Activated naive CD8-positive, alpha-beta T cell treated with anti-CD3 and anti-CD28 coated beads for 36 hours (primary cell): ENCODE results near the gene PAXIP1. TPM values are rescaled to one million over a fixed set of nuclear protein-coding genes. Genes with fewer than 3 reads are reported as not detected.
"Not testable (repeated sequence)": the region's sequence is repeated elsewhere in the genome, so short reads cannot be mapped to it uniquely, and the experiment has no call there.

Experiments
- DNase-seq: peaks from one replicate; pipeline ENCODE4 v3.0.0; 2021
- H3K27ac Mint-ChIP-seq: one replicate; pipeline ENCODE4 v1.8.0; 2022; ENCODE audit warnings: mild to moderate bottlenecking, moderate library complexity, mixed read lengths
- H3K27me3 Mint-ChIP-seq: one replicate; pipeline ENCODE4 v1.8.0; 2022; ENCODE audit warnings: mild to moderate bottlenecking, mixed read lengths
- H3K36me3 Mint-ChIP-seq: one replicate; pipeline ENCODE4 v1.8.0; 2021; ENCODE audit warnings: mild to moderate bottlenecking, mixed read lengths
- H3K4me1 Mint-ChIP-seq: one replicate; pipeline ENCODE4 v1.8.0; 2021; ENCODE audit warnings: mixed read lengths
- H3K4me3 Mint-ChIP-seq: one replicate; pipeline ENCODE4 v1.8.0; 2022; ENCODE audit warnings: mild to moderate bottlenecking, moderate library complexity, mixed read lengths
- H3K9me3 Mint-ChIP-seq: one replicate; pipeline ENCODE4 v1.8.0; 2022; ENCODE audit warnings: mixed read lengths
- total RNA-seq, 2 experiments: library from RNA; stranded (reverse); gene quantifications; one replicate each; pipeline ENCODE4 v1.2.3, GENCODE V29; 2021

PAXIP1 gene, protein sequence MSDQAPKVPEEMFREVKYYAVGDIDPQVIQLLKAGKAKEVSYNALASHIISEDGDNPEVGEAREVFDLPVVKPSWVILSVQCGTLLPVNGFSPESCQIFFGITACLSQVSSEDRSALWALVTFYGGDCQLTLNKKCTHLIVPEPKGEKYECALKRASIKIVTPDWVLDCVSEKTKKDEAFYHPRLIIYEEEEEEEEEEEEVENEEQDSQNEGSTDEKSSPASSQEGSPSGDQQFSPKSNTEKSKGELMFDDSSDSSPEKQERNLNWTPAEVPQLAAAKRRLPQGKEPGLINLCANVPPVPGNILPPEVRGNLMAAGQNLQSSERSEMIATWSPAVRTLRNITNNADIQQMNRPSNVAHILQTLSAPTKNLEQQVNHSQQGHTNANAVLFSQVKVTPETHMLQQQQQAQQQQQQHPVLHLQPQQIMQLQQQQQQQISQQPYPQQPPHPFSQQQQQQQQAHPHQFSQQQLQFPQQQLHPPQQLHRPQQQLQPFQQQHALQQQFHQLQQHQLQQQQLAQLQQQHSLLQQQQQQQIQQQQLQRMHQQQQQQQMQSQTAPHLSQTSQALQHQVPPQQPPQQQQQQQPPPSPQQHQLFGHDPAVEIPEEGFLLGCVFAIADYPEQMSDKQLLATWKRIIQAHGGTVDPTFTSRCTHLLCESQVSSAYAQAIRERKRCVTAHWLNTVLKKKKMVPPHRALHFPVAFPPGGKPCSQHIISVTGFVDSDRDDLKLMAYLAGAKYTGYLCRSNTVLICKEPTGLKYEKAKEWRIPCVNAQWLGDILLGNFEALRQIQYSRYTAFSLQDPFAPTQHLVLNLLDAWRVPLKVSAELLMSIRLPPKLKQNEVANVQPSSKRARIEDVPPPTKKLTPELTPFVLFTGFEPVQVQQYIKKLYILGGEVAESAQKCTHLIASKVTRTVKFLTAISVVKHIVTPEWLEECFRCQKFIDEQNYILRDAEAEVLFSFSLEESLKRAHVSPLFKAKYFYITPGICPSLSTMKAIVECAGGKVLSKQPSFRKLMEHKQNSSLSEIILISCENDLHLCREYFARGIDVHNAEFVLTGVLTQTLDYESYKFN
- total RNA-seq, result 10 to 100 TPM; 28.1 to 30.0 TPM

DNA sequence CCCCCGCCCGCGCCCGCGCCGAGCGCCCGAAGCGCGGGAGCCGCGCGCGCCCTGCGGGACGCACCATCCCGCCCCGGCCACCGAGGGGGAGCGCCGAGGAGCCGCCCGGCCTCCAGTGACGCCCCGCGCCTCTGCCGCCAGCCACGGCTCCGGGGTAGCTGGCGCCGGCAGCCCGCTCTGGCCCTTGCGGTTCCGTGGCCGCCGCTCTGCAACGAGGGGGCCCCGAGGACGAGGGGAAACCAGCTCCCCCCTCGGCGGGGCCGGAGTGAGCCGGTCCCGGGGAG lies at the start of gene PAXIP1:
Gene PAXIP1, minus strand, starts transcription at position 33 of the 284 bp plus-strand sequence. CDS start 195 bp downstream, outside the sequence.
- Mint-ChIP-seq H3K36me3 (peaks cover 20% of the 10 kb centered on the region), H3K9me3 (no peaks in the 10 kb centered on the region), H3K4me1 (peaks cover 14% of the 10 kb centered on the region), H3K27me3 (no peaks in the 10 kb centered on the region), H3K4me3 (peak within 1 kb of the TSS; percentile 93), H3K27ac (peak within 1 kb of the TSS; percentile 94)
- DNase-seq, result peak; percentile 76

DNA sequence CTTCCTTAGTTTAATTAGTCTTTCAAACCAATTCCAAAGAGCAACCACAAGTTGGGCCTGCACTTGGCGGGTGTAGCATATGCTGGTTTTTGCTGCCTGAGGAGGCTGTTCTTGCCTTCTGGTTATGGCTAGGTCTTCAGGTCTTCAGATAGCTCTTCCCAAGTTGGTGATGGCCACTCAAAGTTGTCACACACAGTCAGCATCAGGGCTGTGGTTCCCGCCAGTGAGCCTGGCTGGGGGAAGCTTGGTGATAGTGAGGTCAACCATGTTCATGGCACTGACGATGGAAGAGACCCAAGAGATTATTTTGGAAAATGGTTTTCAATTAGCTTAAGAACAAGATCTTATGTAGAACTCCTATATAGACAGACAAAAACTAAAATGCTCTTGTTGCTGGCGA lies 48.4 kb upstream of the PAXIP1 start:
- H3K4me1 Mint-ChIP-seq, result no peaks in the 10 kb centered on the region
- no peak overlapping the region for H3K27ac Mint-ChIP-seq
- DNase-seq, result no peak
- H3K36me3 Mint-ChIP-seq, result no peaks in the 10 kb centered on the region
- H3K27me3 Mint-ChIP-seq, result peaks cover 3% of the 10 kb centered on the region
- no peaks in the 10 kb centered on the region for H3K9me3 Mint-ChIP-seq
- H3K4me3 Mint-ChIP-seq, result no peak overlapping the region

DNA sequence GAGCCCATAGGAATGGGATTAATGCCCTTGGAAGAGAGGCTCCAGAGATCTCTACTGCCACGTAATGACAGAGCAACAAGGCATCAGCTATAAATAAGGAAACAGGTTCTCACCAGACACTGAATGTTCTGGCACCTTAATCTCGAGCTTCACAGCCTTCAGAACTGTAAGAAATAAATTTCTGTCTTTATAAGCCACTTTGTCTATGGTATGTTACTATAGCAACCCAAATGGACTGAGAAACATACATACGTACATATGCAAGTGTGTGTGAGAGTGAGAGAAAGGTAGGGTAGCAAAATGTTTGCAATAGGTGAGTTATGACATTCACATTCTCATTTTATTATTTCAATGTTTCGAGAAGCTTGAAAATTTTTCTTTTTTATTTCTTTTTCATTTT lies 45.1 kb upstream of the PAXIP1 start:
- no peak overlapping the region for H3K4me3 Mint-ChIP-seq
- H3K4me1 Mint-ChIP-seq, result no peaks in the 10 kb centered on the region
- DNase-seq, result no peak
- no peak overlapping the region for H3K27ac Mint-ChIP-seq
- H3K9me3 Mint-ChIP-seq, result no peaks in the 10 kb centered on the region
- no peaks in the 10 kb centered on the region for H3K36me3 Mint-ChIP-seq
- H3K27me3 Mint-ChIP-seq, result no peaks in the 10 kb centered on the region

DNA sequence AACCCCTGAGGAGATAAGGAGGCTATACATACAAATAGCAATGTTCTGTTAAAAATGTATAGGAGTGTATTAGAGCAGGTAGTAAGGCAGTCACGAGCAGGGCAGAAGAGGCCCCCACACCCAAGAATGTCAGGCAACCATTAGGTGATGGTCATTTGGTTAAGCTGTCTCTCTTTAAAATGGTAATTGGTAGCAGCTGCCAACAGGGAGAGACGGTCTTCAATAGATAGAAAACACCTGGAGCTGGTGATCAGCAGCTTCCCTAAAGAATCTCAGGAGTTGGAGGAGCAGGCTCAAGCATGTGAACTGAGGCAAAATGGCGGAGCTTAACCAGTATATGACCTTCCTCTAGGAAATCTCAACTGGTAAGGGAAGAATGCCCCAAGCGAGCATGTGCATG lies 40.8 kb upstream of the PAXIP1 start:
- Mint-ChIP-seq H3K4me1 (no peaks in the 10 kb centered on the region), H3K36me3 (no peaks in the 10 kb centered on the region), H3K27me3 (peaks cover 7% of the 10 kb centered on the region), H3K27ac (no peak overlapping the region), H3K9me3 (no peaks in the 10 kb centered on the region), H3K4me3 (no peak overlapping the region)
- DNase-seq, result no peak

DNA sequence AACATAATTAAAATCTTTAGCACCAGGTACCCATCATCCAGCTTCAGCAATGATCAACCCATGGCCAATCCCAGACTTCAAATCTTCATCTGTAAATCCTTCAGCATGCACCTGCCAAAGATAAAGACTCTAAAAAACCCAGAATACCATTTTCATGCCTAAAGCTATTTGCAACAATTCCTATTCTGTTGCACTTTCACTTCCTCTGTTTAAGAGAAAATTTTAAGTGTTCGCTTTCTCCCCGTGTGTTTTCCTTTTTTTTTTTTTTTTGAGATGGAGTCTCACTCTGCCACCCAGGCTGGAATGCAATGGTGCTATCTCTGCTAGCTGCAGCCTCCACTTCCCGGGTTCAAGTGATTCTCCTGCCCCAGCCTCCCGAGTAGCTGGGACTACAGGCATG lies 35.4 kb upstream of the PAXIP1 start:
- no peak overlapping the region for H3K27ac Mint-ChIP-seq
- peaks cover 7% of the 10 kb centered on the region for H3K27me3 Mint-ChIP-seq
- H3K36me3 Mint-ChIP-seq, result no peaks in the 10 kb centered on the region

DNA sequence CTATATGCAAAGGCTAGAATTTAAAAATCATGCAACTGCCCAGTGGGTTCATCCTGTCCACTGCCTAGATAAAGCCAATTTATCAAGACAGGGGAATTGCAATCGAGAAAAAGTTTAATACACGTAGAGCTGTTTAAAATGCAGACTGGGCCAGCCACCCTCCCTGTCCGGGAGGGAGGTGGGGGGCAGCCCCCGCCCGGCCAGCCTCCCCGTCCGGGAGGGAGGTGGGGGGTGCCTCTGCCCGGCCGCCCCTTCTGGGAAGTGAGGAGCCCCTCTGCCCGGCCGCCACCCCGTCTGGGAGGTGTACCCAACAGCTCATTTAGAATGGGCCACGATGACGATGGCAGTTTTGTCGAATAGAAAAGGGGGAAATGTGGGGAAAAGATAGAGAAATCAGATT lies 31.6 kb upstream of the PAXIP1 start:
- DNase-seq, H3K4me3 Mint-ChIP-seq, H3K9me3 Mint-ChIP-seq, H3K36me3 Mint-ChIP-seq, H3K27ac Mint-ChIP-seq, H3K4me1 Mint-ChIP-seq: not testable (repeated sequence)
- peaks cover 16% of the 10 kb centered on the region for H3K27me3 Mint-ChIP-seq

More for the DNA sequence above, 35.4 kb upstream of the PAXIP1 start:
- no peaks in the 10 kb centered on the region for H3K9me3 Mint-ChIP-seq
- no peak overlapping the region for H3K4me3 Mint-ChIP-seq
- DNase-seq, result no peak
- no peaks in the 10 kb centered on the region for H3K4me1 Mint-ChIP-seq

DNA sequence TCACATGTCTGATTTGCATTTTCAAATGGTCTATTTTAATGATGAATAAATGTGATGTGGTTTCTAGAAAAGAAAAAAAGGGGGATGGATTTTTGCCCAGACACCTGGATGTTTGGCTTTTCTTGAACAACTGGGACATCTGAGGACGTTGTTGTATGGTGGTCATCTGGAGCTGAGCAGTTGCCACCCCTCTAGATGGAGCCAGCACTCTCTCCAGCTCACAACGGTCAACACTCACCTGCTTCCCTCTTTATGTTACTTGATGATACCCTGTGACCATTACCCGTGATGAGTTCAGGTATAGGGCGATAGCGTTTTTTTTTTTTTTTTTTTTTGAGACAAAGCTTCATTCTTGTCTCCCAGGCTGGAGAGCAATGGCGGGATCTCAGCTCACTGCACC lies 30.1 kb upstream of the PAXIP1 start:
- Mint-ChIP-seq H3K36me3 (no peaks in the 10 kb centered on the region), H3K9me3 (no peaks in the 10 kb centered on the region)

DNA sequence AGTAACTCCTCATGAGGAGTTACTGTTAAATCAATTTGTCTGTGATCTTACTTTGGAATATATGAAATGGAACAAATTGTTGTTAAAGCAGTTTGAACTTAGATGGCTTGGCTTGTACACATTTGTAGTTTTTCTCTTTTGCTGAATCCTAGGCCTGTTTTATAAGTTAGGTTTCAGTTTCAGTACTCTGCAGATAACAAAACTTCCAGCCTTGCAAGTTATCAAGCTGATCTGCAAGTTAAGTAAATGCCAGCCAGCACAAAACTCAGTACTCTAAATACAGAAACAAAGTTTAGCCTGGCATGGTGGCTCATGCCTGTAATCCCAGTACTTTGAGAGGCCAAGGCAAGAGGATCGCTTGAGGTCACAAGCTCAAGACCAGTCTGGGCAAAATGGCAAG lies 25.0 kb upstream of the PAXIP1 start:
- Mint-ChIP-seq H3K27me3 (peaks cover 10% of the 10 kb centered on the region), H3K9me3 (no peaks in the 10 kb centered on the region), H3K36me3 (no peaks in the 10 kb centered on the region), H3K27ac (no peak overlapping the region), H3K4me1 (no peaks in the 10 kb centered on the region), H3K4me3 (no peak overlapping the region)
- DNase-seq, result no peak

More for the DNA sequence above, 30.1 kb upstream of the PAXIP1 start:
- H3K27me3 Mint-ChIP-seq, result peaks cover 13% of the 10 kb centered on the region
- no peak overlapping the region for H3K4me3 Mint-ChIP-seq
- DNase-seq, result no peak
- H3K4me1 Mint-ChIP-seq, result no peaks in the 10 kb centered on the region
- H3K27ac Mint-ChIP-seq, result no peak overlapping the region

DNA sequence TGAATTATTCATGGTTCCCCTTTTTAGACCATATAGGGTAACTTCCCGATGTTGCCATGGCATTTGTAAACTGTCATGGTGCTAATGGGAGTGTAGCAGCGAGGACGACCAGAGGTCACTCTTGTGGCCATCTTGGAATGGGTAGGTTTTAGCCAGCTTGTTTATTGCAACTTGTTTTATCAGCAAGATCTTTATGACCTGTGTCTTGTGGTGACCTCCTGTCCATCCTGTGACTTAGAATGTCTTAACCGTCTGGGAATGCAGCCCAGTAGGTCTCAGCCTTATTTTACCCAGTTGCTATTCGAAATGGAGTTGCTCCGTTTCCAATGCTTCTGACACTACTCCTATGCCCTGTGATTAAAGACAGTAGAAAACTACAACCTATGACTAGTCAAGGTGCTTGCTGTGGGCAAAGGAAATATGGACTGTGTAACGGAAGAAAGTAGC lies 18.8 kb upstream of the PAXIP1 start:
- no peaks in the 10 kb centered on the region for H3K27me3 Mint-ChIP-seq
- H3K4me3 Mint-ChIP-seq, result no peak overlapping the region
- no peaks in the 10 kb centered on the region for H3K36me3 Mint-ChIP-seq

DNA sequence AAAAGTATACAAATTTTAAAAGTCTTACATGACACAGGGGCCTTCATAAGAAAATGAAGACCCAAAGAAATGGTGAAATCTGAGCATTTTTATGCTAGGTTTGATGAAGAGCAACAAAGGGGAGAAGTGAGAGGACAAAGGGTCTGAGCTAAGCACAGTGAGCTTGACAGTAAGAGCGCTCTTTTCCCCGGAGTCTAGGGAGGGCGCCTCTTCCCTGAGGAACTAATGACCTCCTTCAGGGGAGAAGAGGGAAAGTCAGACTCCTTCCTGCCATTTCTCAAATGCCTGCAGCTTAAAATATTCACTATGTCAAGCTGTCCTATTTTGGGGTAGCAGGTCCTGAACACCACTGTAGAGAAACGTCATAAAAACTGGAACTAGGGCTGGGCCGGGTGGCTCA lies 18.1 kb upstream of the PAXIP1 start:
- no peak overlapping the region for H3K27ac Mint-ChIP-seq
- no peak for DNase-seq
- H3K4me1 Mint-ChIP-seq, result no peaks in the 10 kb centered on the region
- no peaks in the 10 kb centered on the region for H3K9me3 Mint-ChIP-seq
- H3K27me3 Mint-ChIP-seq, result no peaks in the 10 kb centered on the region
- no peak overlapping the region for H3K4me3 Mint-ChIP-seq
- H3K36me3 Mint-ChIP-seq, result no peaks in the 10 kb centered on the region

More for the DNA sequence above, 18.8 kb upstream of the PAXIP1 start:
- Mint-ChIP-seq H3K4me1 (no peaks in the 10 kb centered on the region), H3K9me3 (no peaks in the 10 kb centered on the region), H3K27ac (no peak overlapping the region)
- DNase-seq, result no peak

DNA sequence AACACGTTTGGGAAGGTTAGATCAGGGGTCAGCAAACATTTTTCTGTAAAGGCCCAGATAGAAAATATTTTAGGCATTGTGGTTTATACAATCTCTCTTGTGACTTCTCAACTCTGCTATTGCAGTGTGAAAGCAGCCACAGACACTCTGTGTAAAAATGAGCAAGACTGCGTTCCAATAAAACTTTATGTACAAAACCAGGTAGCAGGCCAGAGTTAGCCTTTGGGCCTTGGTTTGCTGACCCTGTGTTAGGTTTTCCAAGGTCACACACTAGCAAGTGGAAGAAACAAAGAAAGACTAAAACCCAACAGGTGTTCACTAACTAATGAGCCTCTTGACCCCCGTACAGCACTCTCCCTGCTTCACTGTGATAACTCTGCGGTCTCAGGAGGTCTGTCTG lies 14.9 kb upstream of the PAXIP1 start:
- Mint-ChIP-seq H3K27ac (no peak overlapping the region), H3K27me3 (no peaks in the 10 kb centered on the region), H3K36me3 (no peaks in the 10 kb centered on the region), H3K9me3 (no peaks in the 10 kb centered on the region), H3K4me1 (no peaks in the 10 kb centered on the region), H3K4me3 (no peak overlapping the region)
- no peak for DNase-seq

DNA sequence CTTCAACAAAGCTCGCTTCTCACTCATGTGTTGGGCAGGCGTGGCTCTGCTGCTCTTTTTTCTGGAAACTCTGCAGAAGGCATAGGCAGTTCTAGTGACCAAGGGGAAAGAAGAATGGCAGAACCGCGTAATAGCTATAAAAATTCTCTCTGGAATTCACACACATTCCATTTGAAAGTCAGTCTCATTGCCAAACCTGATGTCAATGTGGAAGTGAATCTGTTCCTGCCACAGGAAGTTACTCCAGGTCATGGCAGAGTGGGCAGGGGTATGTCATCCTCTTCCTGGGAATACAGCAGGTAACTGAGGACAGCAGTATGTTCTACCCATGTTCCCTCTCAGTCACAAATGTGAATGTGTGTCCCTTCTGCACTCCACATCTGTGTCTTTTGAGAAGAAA lies 8.2 kb upstream of the PAXIP1 start:
- Mint-ChIP-seq H3K9me3 (no peaks in the 10 kb centered on the region), H3K36me3 (peaks cover 5% of the 10 kb centered on the region), H3K27me3 (no peaks in the 10 kb centered on the region), H3K4me1 (peaks cover 2% of the 10 kb centered on the region), H3K27ac (no peak overlapping the region), H3K4me3 (no peak overlapping the region)
- DNase-seq, result no peak

DNA sequence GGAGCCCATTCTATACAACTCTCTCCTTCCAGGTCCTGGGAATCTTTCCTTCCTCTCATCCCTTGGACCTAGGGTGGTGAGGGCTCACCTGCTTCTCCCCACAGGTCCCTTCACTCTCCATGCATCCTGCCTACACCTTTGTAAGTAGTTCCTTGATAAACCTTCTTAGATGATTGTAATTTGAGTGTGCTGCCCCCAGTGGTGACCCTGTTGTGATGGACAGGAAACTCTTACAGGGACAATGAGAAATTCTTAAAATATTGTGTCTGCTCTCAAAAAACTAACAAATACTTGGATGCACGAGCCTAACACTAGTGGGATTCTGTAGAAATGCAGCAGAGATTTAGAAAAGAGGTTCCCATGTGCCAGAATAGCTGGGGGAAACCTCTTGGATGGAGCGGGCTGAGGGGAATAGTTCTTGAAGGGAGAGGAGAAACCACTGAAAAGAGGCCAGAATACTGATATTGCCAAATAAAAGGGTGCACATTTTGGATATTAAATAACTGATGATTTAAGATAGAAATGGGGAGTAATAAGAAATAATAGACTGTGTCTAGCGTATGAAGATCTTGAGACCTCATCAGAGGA lies 6.7 kb upstream of the PAXIP1 start:
- peak; percentile 5 for DNase-seq
- Mint-ChIP-seq H3K9me3 (no peaks in the 10 kb centered on the region), H3K27me3 (no peaks in the 10 kb centered on the region), H3K27ac (no peak overlapping the region), H3K36me3 (peaks cover 12% of the 10 kb centered on the region), H3K4me1 (peaks cover 5% of the 10 kb centered on the region), H3K4me3 (no peak overlapping the region)

DNA sequence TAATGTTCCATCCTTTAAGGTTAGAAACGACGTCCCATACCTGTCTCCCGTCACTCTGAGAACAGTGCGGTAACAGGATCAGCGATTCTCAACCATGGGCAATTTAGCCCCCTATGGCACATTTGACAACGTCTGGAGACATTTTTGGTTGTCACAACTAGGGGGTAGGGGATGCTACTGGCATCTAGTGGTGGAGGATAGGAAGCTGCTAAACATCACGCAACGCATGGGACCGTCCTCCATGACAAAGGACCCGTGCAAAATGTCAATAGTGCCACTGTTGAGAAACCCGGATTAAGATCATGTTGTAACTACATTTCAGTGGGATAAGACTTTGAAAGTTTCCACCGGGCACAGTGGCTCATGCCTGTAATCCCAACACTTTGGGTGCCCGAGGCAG lies 5.0 kb upstream of the PAXIP1 start:
- peak; percentile 23 for DNase-seq
- no peak overlapping the region for H3K27ac Mint-ChIP-seq
- H3K4me3 Mint-ChIP-seq, result no peak overlapping the region
- H3K27me3 Mint-ChIP-seq, result no peaks in the 10 kb centered on the region
- H3K4me1 Mint-ChIP-seq, result peaks cover 10% of the 10 kb centered on the region
- H3K36me3 Mint-ChIP-seq, result peaks cover 21% of the 10 kb centered on the region
- no peaks in the 10 kb centered on the region for H3K9me3 Mint-ChIP-seq
